HUES6 (cell line): Measurements from ENCODE around the gene GAA.
"Not testable (repeated sequence)": the region's sequence is repeated elsewhere in the genome, so short reads cannot be mapped to it uniquely, and the experiment has no call there.

Experiments
- H3K27ac ChIP-seq: 2 replicates; pipeline ENCODE4 v1.7.0; 2013; ENCODE audit warnings: low read depth, mild to moderate bottlenecking, low read length, inconsistent platforms
- H3K27me3 ChIP-seq: 2 replicates; pipeline ENCODE4 v1.6.1; 2013; ENCODE audit warnings: low read length; ENCODE audit not compliant: control insufficient read depth, insufficient read depth
- H3K36me3 ChIP-seq: 2 replicates; pipeline ENCODE4 v1.6.1; 2013; ENCODE audit warnings: low read length; ENCODE audit not compliant: control insufficient read depth, insufficient read depth
- H3K4me1 ChIP-seq: 2 replicates; pipeline ENCODE4 v1.6.1; 2013; ENCODE audit warnings: low read length; ENCODE audit not compliant: control insufficient read depth, insufficient read depth
- H3K4me3 ChIP-seq: 2 replicates; pipeline ENCODE4 v1.5.1; 2013; ENCODE audit warnings: low read depth, low read length
- H3K9ac ChIP-seq: one replicate; pipeline ENCODE4 v1.6.1; 2013; ENCODE audit warnings: mild to moderate bottlenecking, low read length
- H3K9me3 ChIP-seq: 2 replicates; pipeline ENCODE4 v1.6.1; 2013; ENCODE audit warnings: low read depth, low read length; ENCODE audit not compliant: control insufficient read depth, insufficient read depth

Gene GAA

GRCh38 chr17:80153004-80153403, 51.6 kb downstream of the GAA start:
- no peaks in the 10 kb centered on the region for H3K36me3 ChIP-seq
- H3K27ac ChIP-seq: no peak overlapping the region
- no peak overlapping the region for H3K9ac ChIP-seq
- no peaks in the 10 kb centered on the region for H3K27me3 ChIP-seq
- peaks cover 22% of the 10 kb centered on the region for H3K9me3 ChIP-seq
- peaks cover 20% of the 10 kb centered on the region; the same call in 1 of the 2 replicates for H3K4me1 ChIP-seq
- no peak overlapping the region for H3K4me3 ChIP-seq

GRCh38 chr17:80154166-80154565, 52.8 kb downstream of the GAA start:
- Histone ChIP-seq H3K27me3 (no peaks in the 10 kb centered on the region), H3K9me3 (peaks cover 22% of the 10 kb centered on the region), H3K4me1 (peaks cover 23% of the 10 kb centered on the region; the same call in 1 of the 2 replicates), H3K4me3 (no peak overlapping the region), H3K27ac (no peak overlapping the region), H3K9ac (no peak overlapping the region), H3K36me3 (no peaks in the 10 kb centered on the region)

GRCh38 chr17:80155600-80155999, 54.2 kb downstream of the GAA start:
- not testable (repeated sequence) for H3K27me3 ChIP-seq, H3K4me3 ChIP-seq, H3K9ac ChIP-seq, H3K36me3 ChIP-seq, H3K27ac ChIP-seq
- peaks cover 22% of the 10 kb centered on the region for H3K9me3 ChIP-seq
- H3K4me1 ChIP-seq: peaks cover 36% of the 10 kb centered on the region

- no peak overlapping the region for H3K4me3 ChIP-seq
- H3K27me3 ChIP-seq: no peaks in the 10 kb centered on the region
- H3K9ac ChIP-seq: no peak overlapping the region
- peaks cover 25% of the 10 kb centered on the region for H3K4me1 ChIP-seq
- H3K9me3 ChIP-seq: peaks cover 22% of the 10 kb centered on the region
- no peaks in the 10 kb centered on the region for H3K36me3 ChIP-seq
- H3K27ac ChIP-seq: no peak overlapping the region
Observed at GRCh38 chr17:80158846-80159245, 57.5 kb downstream of the GAA start.

- Histone ChIP-seq H3K9me3 (peaks cover 17% of the 10 kb centered on the region), H3K4me1 (peaks cover 22% of the 10 kb centered on the region), H3K27ac (no peak overlapping the region), H3K36me3 (no peaks in the 10 kb centered on the region), H3K27me3 (no peaks in the 10 kb centered on the region), H3K9ac (no peak overlapping the region), H3K4me3 (peak overlapping the region; percentile 13; the same call in 1 of the 2 replicates)
Observed at GRCh38 chr17:80160536-80160935, 59.2 kb downstream of the GAA start.

GRCh38 chr17:80163336-80163735, 62.0 kb downstream of the GAA start:
- no peak overlapping the region for H3K4me3 ChIP-seq
- no peak overlapping the region for H3K9ac ChIP-seq
- no peaks in the 10 kb centered on the region for H3K36me3 ChIP-seq
- no peaks in the 10 kb centered on the region for H3K9me3 ChIP-seq
- H3K27me3 ChIP-seq: no peaks in the 10 kb centered on the region
- H3K27ac ChIP-seq: no peak overlapping the region
- H3K4me1 ChIP-seq: peaks cover 24% of the 10 kb centered on the region

- no peaks in the 10 kb centered on the region for H3K27me3 ChIP-seq
- peaks cover 23% of the 10 kb centered on the region for H3K4me1 ChIP-seq
- no peaks in the 10 kb centered on the region for H3K36me3 ChIP-seq
- H3K4me3 ChIP-seq: no peak overlapping the region
- no peak overlapping the region for H3K27ac ChIP-seq
- no peaks in the 10 kb centered on the region for H3K9me3 ChIP-seq
- H3K9ac ChIP-seq: no peak overlapping the region
Observed at GRCh38 chr17:80164185-80164584, 62.8 kb downstream of the GAA start.

GRCh38 chr17:80166446-80166845, 65.1 kb downstream of the GAA start:
- Histone ChIP-seq H3K9ac (no peak overlapping the region), H3K4me3 (no peak overlapping the region), H3K4me1 (peaks cover 3% of the 10 kb centered on the region), H3K36me3 (no peaks in the 10 kb centered on the region), H3K9me3 (no peaks in the 10 kb centered on the region), H3K27ac (no peak overlapping the region), H3K27me3 (no peaks in the 10 kb centered on the region)

- Histone ChIP-seq H3K27ac (no peak overlapping the region), H3K36me3 (no peaks in the 10 kb centered on the region), H3K9me3 (no peaks in the 10 kb centered on the region), H3K9ac (no peak overlapping the region), H3K4me3 (no peak overlapping the region), H3K27me3 (no peaks in the 10 kb centered on the region), H3K4me1 (peaks cover 3% of the 10 kb centered on the region; the same call in 1 of the 2 replicates)
Observed at GRCh38 chr17:80168371-80168770, 67.0 kb downstream of the GAA start.

- Histone ChIP-seq H3K4me1 (peaks cover 3% of the 10 kb centered on the region; the same call in 1 of the 2 replicates), H3K9ac (no peak overlapping the region), H3K9me3 (no peaks in the 10 kb centered on the region), H3K27me3 (no peaks in the 10 kb centered on the region), H3K4me3 (no peak overlapping the region), H3K36me3 (no peaks in the 10 kb centered on the region), H3K27ac (no peak overlapping the region)
Observed at GRCh38 chr17:80169107-80169506, 67.7 kb downstream of the GAA start.
